HG02759 (cell line): ENCODE data around the gene ST6GALNAC6.
"Not testable (repeated sequence)": the region's sequence is repeated elsewhere in the genome, so short reads cannot be mapped to it uniquely, and the experiment has no call there.

Experiments used
- ATAC-seq: cut with Tn5 transposase; IDR thresholded peaks from one replicate; pipeline ENCODE4 v1.9.1; 2021; ENCODE audit warnings: mild to moderate bottlenecking, moderate library complexity; ENCODE audit not compliant: unreplicated experiment

ST6GALNAC6 gene

DNA sequence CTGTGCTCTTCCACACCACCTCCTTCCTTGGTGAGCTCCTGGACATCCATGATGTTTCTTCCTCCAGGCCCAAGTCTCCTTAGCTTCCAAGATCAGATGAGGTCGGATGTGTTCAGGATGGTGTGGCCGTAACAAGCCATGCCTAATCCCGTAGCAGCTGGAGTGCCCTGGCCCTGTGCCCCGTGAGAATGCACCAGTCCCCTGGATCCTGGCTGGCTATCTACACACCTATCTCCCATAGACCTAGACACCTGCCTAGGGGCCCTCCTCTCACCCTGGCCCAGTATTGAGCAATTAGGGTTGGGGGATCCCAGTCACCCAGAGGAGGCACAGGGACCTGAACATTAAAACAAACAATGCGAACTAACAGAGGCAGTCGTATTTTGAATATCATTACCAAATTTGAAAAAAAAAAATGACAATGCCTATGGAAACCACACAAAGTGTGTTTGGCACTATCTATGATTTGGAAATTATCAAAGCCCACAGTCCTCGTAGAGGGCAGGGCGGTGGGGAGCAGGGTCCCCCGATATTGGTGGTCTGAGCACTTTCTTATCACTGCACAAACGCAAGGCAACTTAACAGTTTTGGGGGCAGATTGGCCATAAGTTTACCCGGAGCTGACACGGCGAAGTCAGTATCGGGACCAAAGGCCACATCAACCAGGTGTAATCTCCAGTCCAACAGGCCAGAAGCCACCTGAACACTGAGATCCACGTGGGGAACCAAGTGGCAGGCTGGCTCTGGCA, 58.1 kb downstream of the ST6GALNAC6 start:
- no peak for ATAC-seq

GRCh38 chr9:127838375-127839078, 60.9 kb downstream of the ST6GALNAC6 start:
- no peak for ATAC-seq

DNA sequence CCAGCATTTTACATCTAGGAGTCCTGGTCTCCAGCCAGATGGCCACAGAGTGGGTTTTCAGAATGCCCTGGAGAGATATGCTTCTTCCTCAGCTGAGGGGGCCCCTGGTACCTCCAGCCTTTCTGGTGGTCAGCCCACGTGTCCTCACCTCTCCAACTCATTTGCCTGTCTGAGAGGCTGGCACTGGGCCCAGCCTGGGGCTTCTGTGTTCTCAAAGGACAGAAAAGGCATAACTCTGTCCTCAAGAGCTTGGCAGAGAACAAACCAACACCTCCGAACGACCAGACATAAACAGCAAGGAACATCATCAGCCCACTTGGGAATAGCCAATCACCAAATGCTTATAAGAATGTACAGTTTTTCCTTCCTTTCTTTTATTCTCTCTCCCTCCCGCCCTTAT, 62.1 kb downstream of the ST6GALNAC6 start:
- no peak for ATAC-seq

GRCh38 chr9:127836561-127836960, 62.8 kb downstream of the ST6GALNAC6 start:
- ATAC-seq = not testable (repeated sequence)

DNA sequence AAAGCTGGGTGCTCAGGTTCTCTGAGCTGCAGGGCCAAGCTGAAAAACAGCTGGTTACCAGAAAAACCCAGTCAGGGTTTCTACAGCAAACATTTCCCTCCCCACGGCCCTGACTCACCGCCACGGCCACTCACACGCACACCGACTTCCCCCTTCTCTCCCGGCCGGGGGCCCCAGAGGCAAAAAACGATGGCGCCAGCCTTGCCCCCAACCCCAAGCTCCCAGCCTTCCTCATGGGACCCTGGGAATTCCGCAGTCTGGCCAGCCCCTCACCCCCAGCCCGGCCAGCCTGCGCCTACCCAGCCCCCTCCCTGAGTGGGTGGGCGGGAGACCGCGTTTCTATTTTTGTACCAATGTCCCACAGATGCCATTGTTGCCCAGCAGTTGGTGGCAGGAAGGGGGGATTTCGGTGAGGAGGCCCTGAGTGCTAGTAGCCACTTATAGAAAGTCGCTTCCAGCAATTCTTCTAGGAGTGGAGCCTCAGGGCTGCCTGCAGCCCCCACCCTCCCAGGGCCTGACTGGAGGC, 63.3 kb downstream of the ST6GALNAC6 start:
- no peak for ATAC-seq
